NCI-H1092 treated with DMSO at 0.1 percent for 48 hours (cell line): Measurements from ENCODE around the gene ZC3H4.

Experiments
- DNase-seq: peaks from one replicate; lab custom pipeline; 2025; lab: John Stamatoyannopoulos, UW

ZC3H4 gene

GRCh38 chr19:47021536-47022139 is 91.9 kb downstream of the ZC3H4 start:
- no peak for DNase-seq

- no peak for DNase-seq
Observed at GRCh38 chr19:47020992-47021496, 92.5 kb downstream of the ZC3H4 start.

- no peak for DNase-seq
Observed at GRCh38 chr19:47020132-47020805, 93.3 kb downstream of the ZC3H4 start.

- no peak for DNase-seq
Observed at GRCh38 chr19:47019431-47020041, 94.0 kb downstream of the ZC3H4 start, which contains the start of gene NPAS1. NPAS1 (plus strand) TSS chr19:47019837; CDS start chr19:47021048, 1,211 bp downstream.

GRCh38 chr19:47018923-47019322 is 94.7 kb downstream of the ZC3H4 start:
- DNase-seq = no peak
